Middle frontal gyrus (tissue), 1 donor: ENCODE measurements around the gene RSPH6A.
"Not testable (repeated sequence)": the region's sequence is repeated elsewhere in the genome, so short reads cannot be mapped to it uniquely, and the experiment has no call there.

Source experiments
- DNase-seq: peaks from one replicate; pipeline ENCODE4 v3.0.0-alpha.2; 2015; ENCODE audit warnings: low spot score; ENCODE audit errors: extremely low spot score

RSPH6A gene

DNA sequence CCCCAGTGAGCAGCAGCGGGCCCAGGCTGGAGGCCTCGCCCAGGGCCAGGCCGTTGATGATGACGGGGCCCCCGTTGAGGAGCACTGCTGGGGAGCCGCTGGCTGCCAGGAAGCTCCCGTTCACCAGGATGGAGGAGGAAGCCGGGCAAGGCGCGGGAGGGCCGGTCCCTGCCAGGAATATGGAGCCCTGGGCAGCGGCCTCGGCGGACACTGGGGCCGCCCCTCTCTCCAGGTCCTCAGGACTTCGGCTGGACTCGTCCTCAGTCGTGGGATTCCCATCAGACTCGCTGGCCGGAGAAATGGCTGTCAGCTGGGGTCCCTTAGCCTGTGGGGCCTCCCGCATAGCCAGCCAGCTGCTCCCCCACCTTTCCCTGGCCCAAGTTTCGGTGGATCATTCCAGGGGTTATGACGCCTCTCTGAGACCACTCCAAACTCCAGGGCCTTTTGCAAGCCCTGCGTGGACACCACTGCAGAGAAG is 48.2 kb downstream of the RSPH6A start:
- no peak for DNase-seq

DNA sequence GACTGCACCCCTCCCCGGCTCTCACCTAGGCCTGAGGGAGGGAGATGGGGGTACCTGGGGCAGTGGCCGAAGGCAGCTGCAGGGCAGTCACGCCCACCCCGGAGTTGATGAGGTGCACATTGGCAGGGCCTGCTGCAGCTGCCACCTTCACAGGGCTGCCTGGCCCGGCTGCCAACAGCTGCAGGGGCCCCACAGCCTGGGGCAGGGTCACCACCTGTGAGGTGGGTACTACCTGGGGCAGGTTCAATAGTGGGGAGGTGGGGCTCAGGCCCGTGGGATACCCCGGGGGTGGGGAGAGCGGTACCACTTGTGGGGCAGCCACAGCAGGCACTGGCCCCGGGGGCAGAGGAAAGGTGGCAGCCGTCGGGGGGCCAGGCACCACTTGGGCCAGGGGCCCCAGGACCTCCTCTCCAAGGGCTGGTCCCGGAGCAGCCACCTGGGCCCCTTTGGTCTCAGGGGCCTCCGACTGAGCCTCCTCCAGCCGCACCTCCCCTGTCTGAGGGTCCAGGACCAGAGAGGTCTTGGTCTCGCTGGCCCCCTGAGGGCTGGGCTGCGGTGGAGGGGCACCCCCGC is 48.7 kb downstream of the RSPH6A start:
- no peak for DNase-seq

GRCh38 chr19:45765702-45766295 is 49.3 kb downstream of the RSPH6A start:
- DNase-seq, result no peak

DNA sequence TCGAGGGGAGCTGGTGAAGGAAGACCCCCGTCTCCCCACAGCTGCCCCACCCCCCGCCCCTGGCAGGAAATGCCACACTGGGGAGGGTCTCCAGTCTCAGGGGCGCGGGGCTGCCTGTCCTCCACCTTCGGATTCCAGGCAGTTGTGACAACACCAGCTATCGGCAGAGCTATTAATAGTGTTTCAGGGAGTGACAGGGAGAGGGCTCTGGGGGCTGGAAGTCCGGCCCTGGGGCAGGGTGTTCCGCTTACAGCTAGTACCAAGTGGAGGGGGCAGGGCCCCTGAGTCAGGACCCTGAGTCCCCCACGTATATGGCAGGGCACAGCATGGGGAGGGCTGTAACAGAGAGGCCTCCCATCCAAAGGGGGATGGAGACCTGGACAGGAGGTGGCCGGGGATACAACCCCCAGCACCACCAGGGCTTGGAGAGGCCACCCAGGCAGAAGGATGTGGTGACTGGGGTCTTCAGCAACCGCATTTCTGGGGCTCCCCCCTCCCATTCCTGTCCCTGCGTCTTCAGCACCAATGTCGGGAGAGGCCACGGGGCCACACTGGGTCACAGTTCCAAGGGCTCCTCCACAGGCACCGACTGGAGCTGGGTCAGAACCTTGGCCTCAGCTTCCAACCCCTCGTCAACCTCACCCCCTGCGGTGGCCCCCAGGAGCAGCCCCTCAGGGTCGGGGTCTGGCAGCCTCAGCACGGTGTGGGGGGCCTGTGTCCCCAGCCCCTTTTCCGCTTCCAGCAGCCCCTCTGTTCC is 50.0 kb downstream of the RSPH6A start:
- no peak for DNase-seq

DNA sequence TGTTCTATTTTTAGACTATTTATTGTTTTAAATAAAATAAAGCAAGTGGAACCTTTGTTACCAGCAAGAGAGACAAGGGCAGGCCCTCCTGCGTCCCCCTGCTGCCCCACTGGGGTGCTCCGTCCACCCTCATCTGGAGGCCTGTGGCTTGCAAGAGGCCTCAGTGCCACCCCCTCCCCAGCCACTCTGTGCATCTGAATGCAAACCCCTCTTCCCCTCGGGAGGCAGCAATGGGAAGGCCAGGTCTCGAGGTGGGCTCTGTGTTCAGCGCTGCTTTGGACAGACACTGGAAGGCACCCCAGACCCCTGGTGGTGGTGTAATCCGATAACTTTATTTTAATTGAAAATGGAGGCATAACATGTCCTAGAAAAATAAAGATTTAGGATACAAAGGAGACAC is 50.6 kb downstream of the RSPH6A start:
- DNase-seq, result no peak

- no peak for DNase-seq
Measured at GRCh38 chr19:45763691-45764294, 51.3 kb downstream of the RSPH6A start.

DNA sequence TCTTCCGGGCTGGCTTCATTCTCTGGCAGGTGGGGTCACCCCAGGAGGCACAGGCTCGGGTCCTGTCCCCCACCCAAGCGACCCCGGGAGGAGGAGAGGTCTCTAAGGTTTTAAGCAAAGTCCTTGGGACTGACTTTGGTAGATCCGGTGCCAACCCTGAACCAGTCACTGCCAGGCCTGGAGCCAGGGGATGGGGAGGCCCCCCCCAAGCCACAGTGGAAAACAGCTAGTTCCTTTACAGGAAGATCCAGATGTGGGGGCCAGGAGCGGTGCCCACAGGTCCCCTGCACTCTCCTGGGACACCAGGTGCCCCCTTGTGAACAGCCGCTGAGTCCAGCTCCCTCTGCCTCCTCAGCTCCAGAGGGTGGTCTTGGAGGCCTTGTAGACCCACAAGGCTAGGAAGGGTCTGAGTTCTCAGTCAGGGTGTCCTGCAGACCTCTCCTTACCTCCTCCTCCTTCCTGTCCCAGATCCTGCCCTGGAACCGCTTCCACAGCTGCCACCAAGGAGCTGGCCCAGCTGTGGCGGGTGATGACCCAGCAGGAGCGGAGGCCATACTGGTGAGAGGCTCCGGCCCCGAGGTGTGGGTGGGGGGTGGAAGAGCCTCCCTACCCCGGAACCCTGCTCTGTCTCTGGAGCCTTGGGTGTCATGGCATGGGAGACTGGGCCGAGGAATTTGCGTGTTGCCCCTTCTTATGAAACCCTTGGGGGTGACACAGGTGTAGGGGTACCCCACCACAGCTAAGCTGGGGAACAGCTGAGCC is 52.1 kb downstream of the RSPH6A start:
- no peak for DNase-seq

DNA sequence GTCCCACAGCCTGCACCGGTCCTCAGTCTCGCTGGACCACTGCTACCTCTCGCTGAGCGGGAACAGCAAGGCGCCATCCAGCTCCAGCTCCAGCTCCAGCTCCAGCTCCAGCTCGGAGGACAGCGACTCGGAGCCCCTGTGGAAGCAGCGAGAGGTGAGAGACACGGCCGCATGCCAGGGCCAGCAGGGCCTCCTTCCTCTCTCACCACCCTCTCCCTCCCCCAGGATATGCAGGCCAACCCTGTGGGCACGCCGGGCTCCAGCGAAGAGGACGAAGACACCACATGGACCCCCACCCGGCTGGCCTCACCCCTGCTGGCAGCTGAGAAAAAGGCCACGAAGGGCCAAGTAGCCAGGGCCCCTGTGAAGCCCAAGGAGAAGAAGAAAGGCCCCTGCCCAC is 53.4 kb downstream of the RSPH6A start:
- no peak for DNase-seq

DNA sequence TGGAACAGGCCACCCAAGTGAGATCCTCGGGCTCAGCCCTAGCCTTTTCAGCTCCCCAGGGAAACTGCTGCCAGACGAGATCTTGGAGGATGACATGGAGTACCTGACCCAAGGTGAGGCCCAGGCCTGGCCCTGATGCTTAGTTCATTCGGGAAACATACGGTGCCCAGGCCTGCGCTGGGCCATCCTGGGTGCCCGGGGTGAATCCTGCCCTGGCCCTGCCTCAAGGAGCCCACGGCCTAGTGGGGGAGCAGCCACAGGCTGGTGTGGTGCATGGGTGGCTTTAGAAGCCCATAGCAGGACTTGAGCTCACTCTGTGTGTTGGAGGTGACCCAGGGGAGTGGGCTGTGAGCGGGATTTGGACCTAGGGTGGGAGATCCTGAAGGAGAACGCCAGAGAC is 56.2 kb downstream of the RSPH6A start:
- DNase-seq, result no peak

DNA sequence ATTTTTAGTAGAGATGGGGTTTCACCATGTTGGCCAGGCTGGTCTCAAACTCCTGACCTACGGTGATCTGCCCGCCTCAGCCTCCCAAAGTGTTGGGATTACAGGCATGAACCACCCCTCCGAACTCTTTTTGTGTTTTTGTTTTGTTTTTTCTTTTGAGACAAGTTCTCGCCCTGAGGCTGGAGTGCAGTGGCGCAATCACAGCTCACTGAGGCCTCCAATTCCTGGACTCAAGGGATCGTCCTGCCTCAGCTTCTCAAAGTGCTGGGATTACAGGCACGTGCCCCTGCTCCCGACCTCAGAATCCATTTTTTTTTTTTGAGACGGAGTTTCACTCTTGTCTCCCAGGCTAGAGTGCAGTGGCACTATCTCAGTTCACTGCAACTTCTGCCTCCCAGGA is 57.4 kb downstream of the RSPH6A start:
- no peak for DNase-seq

- no peak for DNase-seq
Measured at GRCh38 chr19:45754323-45754722, 60.8 kb downstream of the RSPH6A start.

DNA sequence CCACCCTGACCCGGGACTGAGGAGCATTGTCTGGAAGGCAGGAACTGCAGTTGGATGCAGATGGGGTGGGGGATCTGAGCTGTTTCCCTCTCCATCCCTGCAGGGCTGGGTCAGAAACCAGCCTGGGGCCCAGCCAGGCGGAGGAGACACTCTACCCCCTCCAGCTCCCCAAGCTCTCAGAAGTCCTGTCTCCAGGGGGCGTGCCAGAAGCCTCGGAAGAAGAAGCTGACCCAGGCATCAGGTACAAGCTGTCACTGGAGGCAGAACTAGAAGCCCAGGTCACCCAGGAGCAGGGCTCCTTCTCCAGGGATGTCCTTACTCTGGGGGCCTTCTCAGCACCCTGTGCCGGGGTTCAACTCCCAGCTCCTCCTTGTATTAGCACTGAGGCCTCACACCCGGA is 61.6 kb downstream of the RSPH6A start:
- DNase-seq, result no peak

DNA sequence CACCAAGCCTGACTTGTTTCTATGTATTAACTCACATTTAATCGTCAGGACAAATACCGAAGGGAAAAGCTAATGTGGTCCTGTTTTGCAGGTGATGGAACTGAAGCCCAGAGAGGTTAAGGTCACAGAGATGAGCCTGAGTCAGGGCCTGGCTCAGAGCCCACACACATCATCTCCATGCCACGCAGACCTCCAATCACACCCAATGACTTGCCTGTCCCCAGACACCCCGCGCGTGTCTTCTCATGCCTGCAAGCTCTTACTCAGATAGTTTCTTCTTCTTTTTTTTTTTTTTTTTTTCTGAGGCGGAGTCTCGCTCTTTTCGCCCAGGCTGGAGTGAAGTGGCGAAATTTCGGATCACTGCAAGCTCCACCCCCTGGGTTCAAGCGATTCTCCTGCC is 62.5 kb downstream of the RSPH6A start:
- no peak for DNase-seq

GRCh38 chr19:45751483-45751882 is 63.6 kb downstream of the RSPH6A start:
- not testable (repeated sequence) for DNase-seq

DNA sequence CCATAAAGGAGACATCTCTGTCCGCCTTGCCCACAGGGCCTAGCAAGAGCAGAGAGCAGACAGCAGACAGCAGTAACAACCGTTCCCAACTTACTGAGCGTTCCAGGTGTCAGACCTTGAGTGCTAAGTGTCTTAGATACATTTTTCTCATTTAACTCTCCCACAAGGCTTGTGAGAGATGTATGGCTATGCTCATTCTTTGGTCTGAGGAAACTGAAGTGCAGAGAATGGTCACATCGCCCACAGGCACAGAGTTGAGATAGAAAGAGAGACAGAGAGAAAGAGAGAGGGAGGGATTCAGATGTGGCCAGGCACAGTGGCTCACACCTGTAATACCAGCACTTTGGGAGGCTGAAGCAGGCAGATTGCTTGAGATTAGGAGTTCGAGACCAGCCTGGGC is 67.6 kb downstream of the RSPH6A start:
- no peak for DNase-seq

DNA sequence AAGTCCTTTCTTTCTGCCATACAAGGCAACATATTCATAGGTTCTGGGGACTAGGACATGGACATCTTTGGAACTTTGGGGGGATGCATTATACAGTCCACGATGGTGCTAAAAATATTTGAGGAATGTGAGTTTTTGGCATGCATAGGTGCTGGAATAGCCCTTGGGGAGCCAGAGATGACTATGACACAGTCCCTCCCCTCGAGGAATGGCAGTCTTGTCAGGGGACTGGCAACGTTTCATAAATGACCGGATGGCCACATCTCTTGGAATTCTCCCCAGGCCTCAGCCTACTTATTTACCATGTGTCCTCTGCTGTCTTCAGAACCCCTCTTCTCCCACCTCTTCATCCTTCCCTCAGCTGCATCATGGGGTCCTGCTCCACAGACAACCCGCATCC is 68.2 kb downstream of the RSPH6A start:
- DNase-seq, result no peak
